GM23338 (cell line): ENCODE measurements around the gene NDST1. TPM values are rescaled to one million over a fixed set of nuclear protein-coding genes. Genes with fewer than 3 reads are reported as not detected.

Experiments used
- ATAC-seq: fragments of 200-7000 bp; cut with Tn5 transposase; 3 replicates; pipeline ENCODE4 v1.9.1; 2020
- DNase-seq: peaks from one replicate; pipeline ENCODE4 v3.0.0-alpha.2; 2015; ENCODE audit warnings: low spot score
- H2AFZ ChIP-seq: fragments of 200-600 bp; sonication (generic); 2 replicates; pipeline ENCODE4 v1.8.0; 2016; ENCODE audit warnings: antibody characterized with exemption, mild to moderate bottlenecking, moderate library complexity
- H3F3A ChIP-seq: fragments of 200-600 bp; sonication (generic); replicated peaks from 2 replicates; pipeline ENCODE4 v1.8.0; 2017; ENCODE audit warnings: antibody characterized with exemption, mixed run types, low read depth
- H3K27ac ChIP-seq: fragments of 200-600 bp; sonication (generic); 2 replicates; pipeline ENCODE4 v1.6.1; 2016; ENCODE audit warnings: low read depth
- H3K27me3 ChIP-seq: fragments of 200-600 bp; sonication (generic); 2 replicates; pipeline ENCODE4 v1.8.0; 2016; ENCODE audit warnings: mild to moderate bottlenecking, mixed run types, moderate library complexity; ENCODE audit not compliant: insufficient read depth
- H3K36me3 ChIP-seq: fragments of 200-600 bp; sonication (generic); 2 replicates; pipeline ENCODE4 v1.8.0; 2016; ENCODE audit warnings: mild to moderate bottlenecking; ENCODE audit not compliant: insufficient read depth
- H3K4me1 ChIP-seq: fragments of 200-600 bp; sonication (generic); 2 replicates; pipeline ENCODE4 v1.8.0; 2016; ENCODE audit warnings: mild to moderate bottlenecking, moderate library complexity; ENCODE audit not compliant: insufficient read depth
- H3K4me2 ChIP-seq: fragments of 200-600 bp; sonication (generic); 2 replicates; pipeline ENCODE4 v1.7.1; 2017; ENCODE audit warnings: mixed run types
- H3K4me3 ChIP-seq: fragments of 200-600 bp; sonication (generic); 2 replicates; pipeline ENCODE4 v1.6.1; 2016; ENCODE audit warnings: mixed run types
- H3K79me2 ChIP-seq: fragments of 200-600 bp; sonication (generic); replicated peaks from 2 replicates; pipeline ENCODE4 v1.8.0; 2017; ENCODE audit warnings: mild to moderate bottlenecking; ENCODE audit not compliant: insufficient read depth
- H3K9me2 ChIP-seq: fragments of 200-600 bp; sonication (generic); 2 replicates; pipeline ENCODE4 v1.8.0; 2017; ENCODE audit not compliant: insufficient read depth
- H4K20me1 ChIP-seq: fragments of 200-600 bp; sonication (generic); replicated peaks from 2 replicates; pipeline ENCODE4 v1.8.0; 2017; ENCODE audit warnings: mild to moderate bottlenecking; ENCODE audit not compliant: insufficient read depth
- H3K27ac Mint-ChIP-seq: 2 replicates; pipeline ENCODE4 v1.8.0; 2020; ENCODE audit warnings: inconsistent platforms, mild to moderate bottlenecking, moderate library complexity, mixed read lengths
- H3K27me3 Mint-ChIP-seq: 3 replicates; pipeline ENCODE4 v1.8.0; 2022; ENCODE audit warnings: low read depth, mild to moderate bottlenecking, moderate library complexity, mixed read lengths, inconsistent platforms; ENCODE audit not compliant: insufficient read depth, poor library complexity
- H3K36me3 Mint-ChIP-seq: 3 replicates; pipeline ENCODE4 v1.8.0; 2021; ENCODE audit warnings: low read depth, mild to moderate bottlenecking, inconsistent platforms, moderate library complexity, mixed read lengths
- H3K4me1 Mint-ChIP-seq: 3 replicates; pipeline ENCODE4 v1.8.0; 2020; ENCODE audit warnings: mild to moderate bottlenecking, inconsistent platforms, mixed read lengths
- H3K4me3 Mint-ChIP-seq: 3 replicates; pipeline ENCODE4 v1.8.0; 2021; ENCODE audit warnings: moderate library complexity, mild to moderate bottlenecking, inconsistent platforms, mixed read lengths
- H3K9me3 Mint-ChIP-seq: 3 replicates; pipeline ENCODE4 v1.8.0; 2020; ENCODE audit warnings: moderate library complexity, mild to moderate bottlenecking, inconsistent platforms, mixed read lengths
- CTCF ChIP-seq, 2 experiments: fragments of 200-600 bp in 1 of 2; sonication (generic) in 1 of 2; conservative IDR thresholded peaks; 2 replicates each; pipeline versions ENCODE4 v1.5.1 to v1.6.1; 2016 to 2017; ENCODE audit warnings: antibody characterized with exemption in 2 of 2, low read depth in 2 of 2, mild to moderate bottlenecking in 2 of 2, moderate library complexity in 1 of 2
- ZNF114 ChIP-seq: fragments of 250-450 bp; sonication (Bioruptor Pico); IDR thresholded peaks from 2 replicates; pipeline ENCODE4 v1.5.0; 2020; ENCODE audit warnings: mild to moderate bottlenecking, moderate library complexity
- ZNF331 ChIP-seq: fragments of 250-450 bp; sonication (Bioruptor Pico); IDR thresholded peaks from 2 replicates; pipeline ENCODE4 v1.5.0; 2020; ENCODE audit warnings: low read depth, mild to moderate bottlenecking, moderate library complexity
- polyA plus RNA-seq: library from polyadenylated mRNA; unstranded; fragments of >200 nt; fragmentation: Nextera tagmentation; extraction: Ambion mirVana; gene quantifications from 2 replicates; pipeline ENCODE4 v1.2.1, GENCODE V29; 2016
- total RNA-seq: library from RNA; depleted of rRNA; stranded (reverse); fragments of >200 nt; shearing (Covaris generic); gene quantifications from 2 replicates; pipeline ENCODE4 v1.2.3, GENCODE V29; 2014
- TF ChIP-seq, protein P1 (sequence below): fragments of 250-450 bp; sonication (Bioruptor Pico); IDR thresholded peaks from 2 replicates; pipeline ENCODE4 v1.5.0; 2020; ENCODE audit warnings: mild to moderate bottlenecking, moderate library complexity

The NDST1 gene
- total and polyA plus RNA-seq, 2 experiments from 2014 or later = 7.3 to 85.0 TPM

- TF ChIP-seq, protein P1, sequence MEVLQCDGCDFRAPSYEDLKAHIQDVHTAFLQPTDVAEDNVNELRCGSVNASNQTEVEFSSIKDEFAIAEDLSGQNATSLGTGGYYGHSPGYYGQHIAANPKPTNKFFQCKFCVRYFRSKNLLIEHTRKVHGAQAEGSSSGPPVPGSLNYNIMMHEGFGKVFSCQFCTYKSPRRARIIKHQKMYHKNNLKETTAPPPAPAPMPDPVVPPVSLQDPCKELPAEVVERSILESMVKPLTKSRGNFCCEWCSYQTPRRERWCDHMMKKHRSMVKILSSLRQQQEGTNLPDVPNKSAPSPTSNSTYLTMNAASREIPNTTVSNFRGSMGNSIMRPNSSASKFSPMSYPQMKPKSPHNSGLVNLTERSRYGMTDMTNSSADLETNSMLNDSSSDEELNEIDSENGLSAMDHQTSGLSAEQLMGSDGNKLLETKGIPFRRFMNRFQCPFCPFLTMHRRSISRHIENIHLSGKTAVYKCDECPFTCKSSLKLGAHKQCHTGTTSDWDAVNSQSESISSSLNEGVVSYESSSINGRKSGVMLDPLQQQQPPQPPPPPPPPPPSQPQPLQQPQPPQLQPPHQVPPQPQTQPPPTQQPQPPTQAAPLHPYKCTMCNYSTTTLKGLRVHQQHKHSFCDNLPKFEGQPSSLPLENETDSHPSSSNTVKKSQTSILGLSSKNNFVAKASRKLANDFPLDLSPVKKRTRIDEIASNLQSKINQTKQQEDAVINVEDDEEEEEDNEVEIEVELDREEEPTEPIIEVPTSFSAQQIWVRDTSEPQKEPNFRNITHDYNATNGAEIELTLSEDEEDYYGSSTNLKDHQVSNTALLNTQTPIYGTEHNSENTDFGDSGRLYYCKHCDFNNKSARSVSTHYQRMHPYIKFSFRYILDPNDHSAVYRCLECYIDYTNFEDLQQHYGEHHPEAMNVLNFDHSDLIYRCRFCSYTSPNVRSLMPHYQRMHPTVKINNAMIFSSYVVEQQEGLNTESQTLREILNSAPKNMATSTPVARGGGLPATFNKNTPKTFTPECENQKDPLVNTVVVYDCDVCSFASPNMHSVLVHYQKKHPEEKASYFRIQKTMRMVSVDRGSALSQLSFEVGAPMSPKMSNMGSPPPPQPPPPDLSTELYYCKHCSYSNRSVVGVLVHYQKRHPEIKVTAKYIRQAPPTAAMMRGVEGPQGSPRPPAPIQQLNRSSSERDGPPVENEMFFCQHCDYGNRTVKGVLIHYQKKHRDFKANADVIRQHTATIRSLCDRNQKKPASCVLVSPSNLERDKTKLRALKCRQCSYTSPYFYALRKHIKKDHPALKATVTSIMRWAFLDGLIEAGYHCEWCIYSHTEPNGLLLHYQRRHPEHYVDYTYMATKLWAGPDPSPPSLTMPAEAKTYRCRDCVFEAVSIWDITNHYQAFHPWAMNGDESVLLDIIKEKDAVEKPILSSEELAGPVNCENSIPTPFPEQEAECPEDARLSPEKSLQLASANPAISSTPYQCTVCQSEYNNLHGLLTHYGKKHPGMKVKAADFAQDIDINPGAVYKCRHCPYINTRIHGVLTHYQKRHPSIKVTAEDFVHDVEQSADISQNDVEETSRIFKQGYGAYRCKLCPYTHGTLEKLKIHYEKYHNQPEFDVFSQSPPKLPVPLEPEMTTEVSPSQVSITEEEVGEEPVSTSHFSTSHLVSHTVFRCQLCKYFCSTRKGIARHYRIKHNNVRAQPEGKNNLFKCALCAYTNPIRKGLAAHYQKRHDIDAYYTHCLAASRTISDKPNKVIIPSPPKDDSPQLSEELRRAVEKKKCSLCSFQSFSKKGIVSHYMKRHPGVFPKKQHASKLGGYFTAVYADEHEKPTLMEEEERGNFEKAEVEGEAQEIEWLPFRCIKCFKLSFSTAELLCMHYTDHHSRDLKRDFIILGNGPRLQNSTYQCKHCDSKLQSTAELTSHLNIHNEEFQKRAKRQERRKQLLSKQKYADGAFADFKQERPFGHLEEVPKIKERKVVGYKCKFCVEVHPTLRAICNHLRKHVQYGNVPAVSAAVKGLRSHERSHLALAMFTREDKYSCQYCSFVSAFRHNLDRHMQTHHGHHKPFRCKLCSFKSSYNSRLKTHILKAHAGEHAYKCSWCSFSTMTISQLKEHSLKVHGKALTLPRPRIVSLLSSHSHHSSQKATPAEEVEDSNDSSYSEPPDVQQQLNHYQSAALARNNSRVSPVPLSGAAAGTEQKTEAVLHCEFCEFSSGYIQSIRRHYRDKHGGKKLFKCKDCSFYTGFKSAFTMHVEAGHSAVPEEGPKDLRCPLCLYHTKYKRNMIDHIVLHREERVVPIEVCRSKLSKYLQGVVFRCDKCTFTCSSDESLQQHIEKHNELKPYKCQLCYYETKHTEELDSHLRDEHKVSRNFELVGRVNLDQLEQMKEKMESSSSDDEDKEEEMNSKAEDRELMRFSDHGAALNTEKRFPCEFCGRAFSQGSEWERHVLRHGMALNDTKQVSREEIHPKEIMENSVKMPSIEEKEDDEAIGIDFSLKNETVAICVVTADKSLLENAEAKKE = no peak
Observed at GRCh38 chr5:150540615-150541396, 32.9 kb downstream of the NDST1 start (continued).

- peaks cover 78% of the 10 kb centered on the region for H3K36me3 Mint-ChIP-seq
- peaks cover 18% of the 10 kb centered on the region for H3K4me1 Mint-ChIP-seq
- Histone ChIP-seq H3K36me3 (peaks cover 24% of the 10 kb centered on the region), H3K4me2 (no peak overlapping the region), H3K4me1 (peaks cover 5% of the 10 kb centered on the region; the same call in 1 of the 2 replicates), H2AFZ (no peak overlapping the region), H3K27ac (no peak overlapping the region), H3F3A (peaks cover 7% of the 10 kb centered on the region; the same call in 1 of the 2 replicates), H3K27me3 (no peaks in the 10 kb centered on the region), H3K4me3 (no peak overlapping the region), H3K79me2 (no peaks in the 10 kb centered on the region), H4K20me1 (peaks cover 12% of the 10 kb centered on the region; the same call in 1 of the 2 replicates), H3K9me2 (no peaks in the 10 kb centered on the region)
- peaks cover 3% of the 10 kb centered on the region; the same call in 1 of the 3 replicates for H3K9me3 Mint-ChIP-seq
- no peak for ATAC-seq
- TF ChIP-seq ZNF331 = no peak
- TF ChIP-seq, protein P1 = no peak
- no peak for TF ChIP-seq ZNF114
- TF ChIP-seq CTCF (conservative IDR thresholded peaks at IDR 0.05; ENCODE audit: low read depth in 2 of 2) = no peak
- DNase-seq = no peak
- H3K27me3 Mint-ChIP-seq = peaks cover 9% of the 10 kb centered on the region
- H3K27ac Mint-ChIP-seq = no peak overlapping the region
- H3K4me3 Mint-ChIP-seq = no peak overlapping the region
Observed at GRCh38 chr5:150541397-150541675, 33.4 kb downstream of the NDST1 start.
